SK-N-SH treated with all-trans-retinoic acid at 6 μM for 48 hours (cell line): ENCODE data around the gene ADD1.

Source experiments
- ATAC-seq: fragments of 200-7000 bp; cut with Tn5 transposase; 3 replicates; pipeline ENCODE4 v1.9.1; 2020; ENCODE audit warnings: mild to moderate bottlenecking, moderate library complexity
- ARNTL ChIP-seq: fragments of 450-650 bp; formaldehyde crosslinking; IDR thresholded peaks from 2 replicates; pipeline ENCODE4 v1.5.0; 2020; ENCODE audit warnings: low read depth, mild to moderate bottlenecking, moderate library complexity, borderline replicate concordance
- BACH2 ChIP-seq: fragments of 250-450 bp; sonication (Bioruptor Pico); IDR thresholded peaks from 2 replicates; pipeline ENCODE4 v1.9.0; 2021; ENCODE audit warnings: mild to moderate bottlenecking, borderline replicate concordance
- CREB5 ChIP-seq: fragments of 250-450 bp; sonication (Bioruptor Pico); IDR thresholded peaks from 2 replicates; pipeline ENCODE4 v1.5.1; 2020; ENCODE audit warnings: low read depth, mild to moderate bottlenecking, moderate library complexity
- CSDC2 ChIP-seq: fragments of 250-450 bp; sonication (Bioruptor Pico); IDR thresholded peaks from 2 replicates; pipeline ENCODE4 v1.5.0; 2020; ENCODE audit warnings: mild to moderate bottlenecking, moderate library complexity
- GLIS3 ChIP-seq: fragments of 250-450 bp; sonication (Bioruptor Pico); IDR thresholded peaks from 2 replicates; pipeline ENCODE4 v1.5.0; 2020; ENCODE audit warnings: mild to moderate bottlenecking, moderate library complexity
- ISL1 ChIP-seq: fragments of 250-450 bp; sonication (Bioruptor Pico); IDR thresholded peaks from 2 replicates; pipeline ENCODE4 v2.1.2; 2022; ENCODE audit warnings: mild to moderate bottlenecking, moderate library complexity
- PPARA ChIP-seq: fragments of 250-450 bp; sonication (Bioruptor Pico); IDR thresholded peaks from 2 replicates; pipeline ENCODE4 v1.5.0; 2020; ENCODE audit warnings: mild to moderate bottlenecking, borderline replicate concordance
- RARB ChIP-seq: fragments of 250-450 bp; sonication (Bioruptor Pico); IDR thresholded peaks from 2 replicates; pipeline ENCODE4 v1.8.0; 2021; ENCODE audit warnings: mild to moderate bottlenecking, moderate library complexity
- SNAI2 ChIP-seq: fragments of 250-450 bp; sonication (Bioruptor Pico); IDR thresholded peaks from 2 replicates; pipeline ENCODE4 v1.5.0; 2020; ENCODE audit warnings: mild to moderate bottlenecking, moderate library complexity
- TCF4 ChIP-seq: fragments of 250-450 bp; sonication (Bioruptor Pico); IDR thresholded peaks from 2 replicates; pipeline ENCODE4 v1.8.0; 2021; ENCODE audit warnings: mild to moderate bottlenecking, moderate library complexity, borderline replicate concordance
- TOX ChIP-seq: fragments of 250-450 bp; sonication (Bioruptor Pico); IDR thresholded peaks from 2 replicates; pipeline ENCODE4 v1.8.0; 2021; ENCODE audit warnings: mild to moderate bottlenecking, moderate library complexity, borderline replicate concordance
- TSHZ2 ChIP-seq: fragments of 250-450 bp; sonication (Bioruptor Pico); IDR thresholded peaks from 2 replicates; pipeline ENCODE4 v1.5.0; 2020; ENCODE audit warnings: mild to moderate bottlenecking, moderate library complexity
- ZC3H10 ChIP-seq: fragments of 250-450 bp; sonication (Bioruptor Pico); IDR thresholded peaks from 2 replicates; pipeline ENCODE4 v1.5.1; 2021; ENCODE audit warnings: mild to moderate bottlenecking, moderate library complexity
- ZFP3 ChIP-seq: fragments of 250-450 bp; sonication (Bioruptor Pico); IDR thresholded peaks from 2 replicates; pipeline ENCODE4 v1.5.0; 2020; ENCODE audit warnings: mild to moderate bottlenecking, moderate library complexity
- ZFP30 ChIP-seq: fragments of 450-650 bp; formaldehyde crosslinking; IDR thresholded peaks from 2 replicates; pipeline ENCODE4 v1.5.0; 2022; ENCODE audit warnings: mild to moderate bottlenecking, moderate library complexity
- ZNF565 ChIP-seq: fragments of 450-650 bp; formaldehyde crosslinking; conservative IDR thresholded peaks from 2 replicates; pipeline ENCODE4 v1.5.0; 2020; ENCODE audit warnings: low read depth, mild to moderate bottlenecking, moderate library complexity
- ZNF70 ChIP-seq: fragments of 450-650 bp; formaldehyde crosslinking; IDR thresholded peaks from 2 replicates; pipeline ENCODE4 v1.5.0; 2020; ENCODE audit warnings: mild to moderate bottlenecking, moderate library complexity
- TF ChIP-seq, protein P1 (sequence below): fragments of 250-450 bp; sonication (Bioruptor Pico); IDR thresholded peaks from 2 replicates; pipeline ENCODE4 v1.5.1; 2021; ENCODE audit warnings: mild to moderate bottlenecking, moderate library complexity
- TF ChIP-seq, protein P2 (sequence below): fragments of 250-450 bp; sonication (Bioruptor Pico); IDR thresholded peaks from 2 replicates; pipeline ENCODE4 v1.8.0; 2020; ENCODE audit warnings: mild to moderate bottlenecking, moderate library complexity, borderline replicate concordance

The ADD1 gene

DNA sequence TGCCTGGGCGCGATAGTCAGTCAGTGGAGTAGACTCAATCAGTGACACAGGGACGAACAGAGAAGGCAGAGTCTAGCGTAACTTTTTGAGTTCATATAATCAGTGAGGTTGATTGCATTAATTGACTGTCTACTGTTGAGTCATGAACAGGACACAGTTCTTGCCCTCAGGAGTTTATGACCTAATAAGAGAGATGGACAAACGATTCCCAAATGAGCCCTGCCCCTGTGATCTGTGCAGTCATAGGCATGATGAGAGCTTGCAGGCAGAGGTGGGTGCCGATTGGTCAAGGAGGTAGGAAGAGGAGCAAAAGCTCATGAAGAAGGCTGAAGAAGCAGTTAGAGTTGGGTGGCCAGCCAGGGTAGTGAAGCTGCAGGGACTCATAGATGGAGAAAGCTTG lies 57.1 kb downstream of the ADD1 start:
- TF ChIP-seq SNAI2 = no peak
- no peak for TF ChIP-seq RARB
- no peak for TF ChIP-seq ZFP3
- TF ChIP-seq BACH2 = no peak
- TF ChIP-seq, protein P1, sequence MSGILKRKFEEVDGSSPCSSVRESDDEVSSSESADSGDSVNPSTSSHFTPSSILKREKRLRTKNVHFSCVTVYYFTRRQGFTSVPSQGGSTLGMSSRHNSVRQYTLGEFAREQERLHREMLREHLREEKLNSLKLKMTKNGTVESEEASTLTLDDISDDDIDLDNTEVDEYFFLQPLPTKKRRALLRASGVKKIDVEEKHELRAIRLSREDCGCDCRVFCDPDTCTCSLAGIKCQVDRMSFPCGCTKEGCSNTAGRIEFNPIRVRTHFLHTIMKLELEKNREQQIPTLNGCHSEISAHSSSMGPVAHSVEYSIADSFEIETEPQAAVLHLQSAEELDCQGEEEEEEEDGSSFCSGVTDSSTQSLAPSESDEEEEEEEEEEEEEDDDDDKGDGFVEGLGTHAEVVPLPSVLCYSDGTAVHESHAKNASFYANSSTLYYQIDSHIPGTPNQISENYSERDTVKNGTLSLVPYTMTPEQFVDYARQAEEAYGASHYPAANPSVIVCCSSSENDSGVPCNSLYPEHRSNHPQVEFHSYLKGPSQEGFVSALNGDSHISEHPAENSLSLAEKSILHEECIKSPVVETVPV (CRISPR knock-in tag) = no peak
- TF ChIP-seq ARNTL (CRISPR knock-in tag) = no peak
- TF ChIP-seq ZNF70 (CRISPR knock-in tag) = no peak
- TF ChIP-seq ZFP30 (CRISPR knock-in tag) = no peak
- no peak for TF ChIP-seq ISL1
- TF ChIP-seq PPARA (CRISPR knock-in tag) = no peak
- no peak for TF ChIP-seq TCF4 (CRISPR knock-in tag)
- TF ChIP-seq TSHZ2 (CRISPR knock-in tag) = no peak
- no peak for TF ChIP-seq ZNF565
- TF ChIP-seq CREB5 (CRISPR knock-in tag) = no peak
- no peak for TF ChIP-seq GLIS3 (CRISPR knock-in tag)
- TF ChIP-seq, protein P2, sequence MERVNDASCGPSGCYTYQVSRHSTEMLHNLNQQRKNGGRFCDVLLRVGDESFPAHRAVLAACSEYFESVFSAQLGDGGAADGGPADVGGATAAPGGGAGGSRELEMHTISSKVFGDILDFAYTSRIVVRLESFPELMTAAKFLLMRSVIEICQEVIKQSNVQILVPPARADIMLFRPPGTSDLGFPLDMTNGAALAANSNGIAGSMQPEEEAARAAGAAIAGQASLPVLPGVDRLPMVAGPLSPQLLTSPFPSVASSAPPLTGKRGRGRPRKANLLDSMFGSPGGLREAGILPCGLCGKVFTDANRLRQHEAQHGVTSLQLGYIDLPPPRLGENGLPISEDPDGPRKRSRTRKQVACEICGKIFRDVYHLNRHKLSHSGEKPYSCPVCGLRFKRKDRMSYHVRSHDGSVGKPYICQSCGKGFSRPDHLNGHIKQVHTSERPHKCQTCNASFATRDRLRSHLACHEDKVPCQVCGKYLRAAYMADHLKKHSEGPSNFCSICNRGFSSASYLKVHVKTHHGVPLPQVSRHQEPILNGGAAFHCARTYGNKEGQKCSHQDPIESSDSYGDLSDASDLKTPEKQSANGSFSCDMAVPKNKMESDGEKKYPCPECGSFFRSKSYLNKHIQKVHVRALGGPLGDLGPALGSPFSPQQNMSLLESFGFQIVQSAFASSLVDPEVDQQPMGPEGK = no peak
- no peak for ATAC-seq

GRCh38 chr4:2901186-2901585 lies 57.5 kb downstream of the ADD1 start:
- no peak for TF ChIP-seq CSDC2 (CRISPR knock-in tag)
- TF ChIP-seq ZNF565 = no peak
- no peak for TF ChIP-seq RARB
- TF ChIP-seq TCF4 (CRISPR knock-in tag) = no peak
- TF ChIP-seq ARNTL (CRISPR knock-in tag) = no peak
- TF ChIP-seq ZFP3 = no peak
- TF ChIP-seq CREB5 (CRISPR knock-in tag) = no peak
- no peak for TF ChIP-seq ZC3H10 (CRISPR knock-in tag)
- no peak for ATAC-seq

- ATAC-seq = no peak
- TF ChIP-seq TCF4 (CRISPR knock-in tag) = no peak
- no peak for TF ChIP-seq TSHZ2 (CRISPR knock-in tag)
- TF ChIP-seq TOX (CRISPR knock-in tag) = no peak
Observed at GRCh38 chr4:2902126-2902525, 58.5 kb downstream of the ADD1 start.
